Anterior cingulate cortex (tissue), 58 donors: ENCODE measurements around the gene SLC13A5.
"Not testable (repeated sequence)": the region's sequence is repeated elsewhere in the genome, so short reads cannot be mapped to it uniquely, and the experiment has no call there.

Experiments used
- DNase-seq, 58 donors: peaks; one replicate each; lab custom pipeline; 2025; lab: John Stamatoyannopoulos, UW

SLC13A5 gene

DNA sequence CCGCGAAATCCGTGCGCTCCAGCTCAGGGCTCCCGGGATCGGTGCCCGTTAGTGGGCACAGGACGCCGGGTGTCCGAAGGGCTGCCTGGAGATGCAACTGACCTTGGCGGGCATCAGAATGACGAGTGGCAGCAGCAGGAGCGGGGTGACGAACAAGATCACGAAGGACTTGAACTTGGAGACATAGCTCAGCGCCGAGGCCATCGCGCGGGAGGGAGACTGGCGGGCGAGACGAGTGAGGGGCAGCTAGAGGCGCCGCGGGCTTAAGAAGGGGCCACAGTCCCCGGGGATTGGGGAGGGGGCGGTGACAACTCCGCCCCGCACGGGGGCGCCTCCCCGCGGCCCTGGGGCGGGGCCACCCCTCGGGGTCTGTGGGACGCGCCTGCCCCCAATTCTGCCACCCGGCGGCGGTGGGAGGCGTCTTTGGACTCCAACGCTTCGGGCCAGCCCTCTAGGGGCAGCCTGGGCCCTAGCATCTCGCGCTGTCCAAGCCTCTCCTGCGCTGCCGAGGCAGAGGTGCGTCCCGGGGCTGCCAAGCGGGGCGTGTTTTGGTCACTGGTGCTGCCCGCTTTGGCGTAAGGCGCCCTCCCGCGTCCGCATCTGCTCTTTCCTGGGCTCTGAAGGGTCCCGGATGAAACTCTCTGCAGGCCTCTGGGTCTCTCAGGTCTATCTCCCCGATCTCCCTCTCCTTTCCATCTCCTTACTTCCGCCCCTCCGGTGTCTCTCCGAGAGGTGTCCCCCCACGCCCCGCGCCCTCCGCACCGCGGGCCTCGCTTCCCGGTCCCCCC, at the start of gene SLC13A5:
SLC13A5 (minus strand) TSS at position 240 of the 788 bp plus-strand sequence; CDS start at position 204, 36 bp downstream.
- peak in 31 of 58 donors; percentile 4 to 65 (median 34) for DNase-seq

DNA sequence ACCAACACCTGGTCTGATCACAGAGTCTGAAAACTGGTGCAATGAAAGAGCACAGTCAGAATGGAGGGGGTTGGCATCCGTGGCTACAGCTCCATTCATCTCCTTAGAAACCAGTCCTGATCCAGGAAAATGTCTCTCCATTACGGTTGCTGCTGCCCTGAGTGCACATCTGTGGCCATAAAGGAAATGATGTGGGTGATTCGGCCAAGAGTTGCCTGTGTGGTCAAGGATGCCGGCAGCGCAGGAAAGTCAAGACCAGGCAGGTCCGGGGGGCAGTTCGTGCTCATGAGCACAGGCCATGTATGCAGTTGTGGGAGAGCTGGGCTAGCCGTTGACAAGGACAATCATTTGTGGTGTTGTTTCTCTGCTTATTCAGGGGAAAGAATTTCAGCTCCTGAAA, 48.6 kb upstream of the SLC13A5 start:
- peak in 4 of 58 donors; percentile 5 to 16 (median 13) for DNase-seq

DNA sequence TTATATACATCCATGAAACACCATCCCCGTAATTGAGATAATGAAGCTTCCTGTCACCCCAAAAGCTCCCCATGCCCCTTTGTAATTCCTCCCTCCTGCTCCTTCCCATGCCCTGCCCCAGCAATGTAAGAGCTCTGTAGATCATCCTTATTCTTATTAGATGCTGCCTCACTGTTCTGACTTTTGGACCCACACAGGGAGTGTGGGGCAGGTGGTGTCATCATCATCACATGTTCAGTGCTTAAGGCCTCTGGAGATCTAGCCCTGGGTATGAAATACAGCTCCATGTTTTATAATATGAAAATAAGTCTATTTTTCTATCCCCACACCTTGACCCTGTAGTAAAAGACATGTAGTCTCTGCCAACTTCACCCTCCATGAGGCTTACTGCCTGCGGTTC, 44.6 kb upstream of the SLC13A5 start:
- no peak for DNase-seq

DNA sequence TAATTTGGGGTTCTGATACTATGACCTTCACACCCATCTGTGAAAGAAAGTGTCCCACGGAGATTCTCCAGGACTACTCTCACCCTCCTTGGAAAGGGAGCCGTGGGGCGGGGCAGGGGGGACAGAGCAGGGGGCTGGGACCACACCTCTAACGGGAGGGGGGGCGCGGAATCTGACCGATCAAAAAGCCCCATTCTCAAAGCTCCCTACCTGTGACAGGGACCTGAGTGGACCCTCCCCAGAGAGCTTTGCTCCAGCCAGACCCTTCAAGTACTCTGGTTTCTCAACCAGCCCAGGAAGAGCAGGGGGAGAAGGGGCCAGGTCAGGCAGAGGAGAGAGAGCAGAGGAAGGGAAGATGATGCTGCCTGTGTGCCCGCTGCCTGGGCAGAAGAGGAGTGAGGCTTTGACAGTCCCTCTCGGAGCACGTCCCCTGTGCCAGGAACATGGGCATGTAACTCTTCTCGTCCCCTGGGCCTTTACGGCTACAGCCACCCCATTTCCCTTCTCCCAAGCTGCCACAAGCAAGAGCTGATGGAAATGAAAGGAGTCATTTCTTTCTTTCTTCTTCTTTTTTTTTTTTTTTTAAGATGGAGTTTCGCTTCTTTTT, 43.4 kb upstream of the SLC13A5 start:
- no peak for DNase-seq

DNA sequence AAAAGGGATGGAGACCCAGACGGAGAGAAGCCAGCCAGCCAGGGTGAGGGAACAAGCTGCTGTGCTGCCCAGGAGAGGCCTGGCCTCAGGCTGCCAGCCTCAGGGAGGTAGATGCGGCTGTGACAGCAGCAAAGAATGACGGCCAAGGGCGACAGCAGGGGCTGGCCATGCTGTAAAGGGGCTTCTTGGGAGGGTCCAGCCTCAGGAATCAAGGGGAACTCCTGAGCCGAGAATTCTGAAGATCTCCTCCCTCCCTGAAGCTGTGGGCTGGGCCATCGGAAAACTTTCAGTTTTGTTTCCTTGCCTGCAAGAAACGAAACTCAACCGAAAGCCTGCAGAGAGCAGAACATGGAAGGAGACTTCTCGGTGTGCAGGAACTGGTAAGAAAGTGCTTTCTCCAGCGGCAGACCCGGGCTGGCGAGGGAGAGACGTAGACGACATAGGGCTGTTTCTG, 42.6 kb upstream of the SLC13A5 start, which contains the start of gene XAF1:
XAF1 (plus strand) TSS at position 316 of the 454 bp plus-strand sequence; CDS start at position 349, 33 bp downstream.
- peak in 5 of 58 donors; percentile 6 to 27 (median 9) for DNase-seq

DNA sequence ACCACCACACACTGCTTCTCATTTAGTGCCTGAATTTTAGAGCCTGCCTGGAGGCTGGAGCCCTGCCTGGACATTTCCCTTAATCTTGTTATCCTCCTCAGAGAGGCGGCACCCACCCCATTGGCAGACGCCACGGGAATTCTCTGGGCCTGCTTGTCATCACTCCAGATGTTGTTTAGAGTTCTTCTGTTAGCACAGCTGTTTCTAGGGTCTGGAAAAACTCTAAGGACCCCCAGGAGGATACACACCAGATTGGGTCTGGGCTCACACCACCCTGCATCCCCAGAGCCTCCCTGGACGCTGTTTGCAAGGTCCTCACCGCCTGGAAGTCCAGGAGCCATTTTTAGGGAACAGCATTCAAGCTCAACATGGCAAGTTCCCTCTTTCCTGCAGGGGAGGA, 42.1 kb upstream of the SLC13A5 start:
- DNase-seq = no peak

DNA sequence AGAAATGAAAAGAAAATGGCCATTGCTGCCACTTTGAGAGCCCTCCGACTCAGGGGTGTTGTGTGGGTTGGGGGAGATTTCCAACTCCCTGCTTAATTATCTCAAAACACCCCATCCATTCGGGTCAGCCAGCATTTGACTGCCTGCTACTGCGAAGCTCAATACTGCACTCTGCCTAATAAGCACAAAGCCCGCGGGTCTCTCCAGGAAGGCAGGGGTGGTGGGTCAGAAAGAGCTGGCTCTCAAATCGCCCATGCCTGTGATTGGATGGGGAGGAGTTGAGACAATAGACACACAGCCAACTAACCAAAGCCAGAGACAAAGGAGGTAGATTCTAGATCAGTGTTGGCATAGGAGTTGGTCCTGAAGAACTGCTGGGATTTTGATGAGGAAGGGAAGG, 40.4 kb upstream of the SLC13A5 start:
- no peak for DNase-seq

DNA sequence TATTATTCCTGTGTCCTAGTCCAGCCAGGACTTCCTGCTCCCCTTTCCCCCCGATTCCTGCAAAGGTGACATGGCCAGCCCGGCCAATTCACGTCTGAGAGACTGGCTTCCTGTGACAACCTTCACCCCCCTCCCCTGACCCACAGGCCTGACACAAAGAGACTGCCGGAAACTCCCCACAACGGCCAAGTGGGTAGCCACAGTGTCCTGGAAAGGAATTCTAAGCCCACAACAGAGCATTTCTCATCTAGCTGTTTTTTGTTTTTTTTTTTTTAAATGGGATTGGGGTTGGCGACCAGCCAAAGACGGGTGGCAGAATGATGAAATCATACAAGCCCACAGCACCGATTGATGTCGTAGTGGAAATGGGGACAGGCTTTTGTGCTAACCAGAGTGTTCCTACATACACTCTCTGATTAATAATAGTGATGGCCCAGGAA, 39.9 kb upstream of the SLC13A5 start:
- peak in 25 of 58 donors; percentile 8 to 62 (median 24) for DNase-seq

DNA sequence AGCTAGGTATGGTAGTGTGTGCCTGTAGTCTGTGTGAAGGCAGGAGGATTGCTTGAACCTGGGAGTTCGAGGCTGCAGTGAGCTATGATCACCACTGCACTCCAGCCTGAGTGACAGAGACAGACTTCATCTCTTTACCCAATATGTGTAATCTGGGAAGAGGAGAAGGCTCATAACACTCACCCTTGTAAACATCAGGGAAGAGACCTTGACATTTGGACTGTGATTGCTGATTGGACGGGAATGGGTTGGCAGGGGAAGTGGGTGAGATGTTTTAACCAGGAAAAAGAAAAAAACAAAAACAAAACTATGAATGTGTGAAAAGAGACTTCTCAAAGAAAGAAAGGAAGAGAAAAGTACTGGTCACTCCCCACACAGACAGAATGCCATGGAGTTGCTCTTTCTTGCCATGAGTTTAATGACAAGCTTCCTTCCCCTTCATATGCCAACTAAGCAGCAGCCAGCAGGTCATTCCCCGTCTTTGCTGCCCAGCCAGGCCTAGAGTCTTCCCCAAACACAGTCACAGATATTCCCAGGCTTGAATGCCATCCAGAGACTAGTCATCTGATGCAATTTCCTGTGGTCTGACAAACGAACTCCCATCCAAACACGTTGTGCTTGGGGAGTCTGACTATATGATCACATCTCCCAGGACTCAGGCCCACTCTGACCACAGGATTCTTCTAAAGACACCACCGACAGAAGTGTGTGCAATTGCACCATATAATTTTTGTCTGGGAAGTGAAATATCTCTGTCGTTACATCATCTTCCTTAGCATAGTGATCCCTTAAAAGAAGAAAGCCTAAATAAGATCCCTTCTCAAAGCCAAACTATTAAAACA, 39.1 kb upstream of the SLC13A5 start:
- DNase-seq = peak in 4 of 58 donors; percentile 4 to 34 (median 24)

DNA sequence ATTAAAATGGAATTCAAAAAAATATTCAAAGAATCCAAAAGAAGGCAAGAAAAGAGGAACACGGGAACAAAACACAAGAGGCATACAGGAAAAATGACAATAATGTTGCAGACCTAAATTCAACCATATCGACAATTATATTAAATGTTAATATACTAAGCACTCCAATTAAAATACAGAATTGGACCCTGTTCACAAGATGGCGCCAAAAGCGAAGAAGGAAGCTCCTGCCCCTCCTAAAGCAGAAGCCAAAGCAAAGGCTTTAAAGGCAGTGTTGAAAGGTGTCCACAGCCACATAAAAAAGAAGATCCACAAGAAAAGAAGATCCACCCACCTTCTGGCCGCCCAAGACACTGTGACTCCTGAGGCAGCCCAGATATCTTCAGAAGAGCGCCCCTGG, 36.4 kb upstream of the SLC13A5 start:
- DNase-seq = no peak

DNA sequence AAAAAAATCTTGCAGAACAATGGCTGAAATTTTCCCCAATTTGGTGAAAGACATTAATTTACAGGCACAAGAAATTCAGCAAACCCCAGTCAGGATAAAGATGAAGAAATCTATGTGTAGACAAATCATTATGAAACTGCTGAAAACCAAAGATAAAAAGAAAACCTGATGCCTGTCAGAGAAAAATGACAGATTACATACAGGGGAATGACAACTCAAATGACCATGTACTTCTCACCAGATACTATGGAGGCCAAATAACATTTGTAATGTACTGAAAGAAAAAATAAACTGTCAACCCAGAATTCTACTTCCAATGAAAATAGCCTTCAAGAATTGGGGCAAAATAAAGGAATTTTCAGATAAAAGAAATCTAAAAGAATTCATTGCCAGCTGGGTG, 35.4 kb upstream of the SLC13A5 start:
- no peak for DNase-seq

DNA sequence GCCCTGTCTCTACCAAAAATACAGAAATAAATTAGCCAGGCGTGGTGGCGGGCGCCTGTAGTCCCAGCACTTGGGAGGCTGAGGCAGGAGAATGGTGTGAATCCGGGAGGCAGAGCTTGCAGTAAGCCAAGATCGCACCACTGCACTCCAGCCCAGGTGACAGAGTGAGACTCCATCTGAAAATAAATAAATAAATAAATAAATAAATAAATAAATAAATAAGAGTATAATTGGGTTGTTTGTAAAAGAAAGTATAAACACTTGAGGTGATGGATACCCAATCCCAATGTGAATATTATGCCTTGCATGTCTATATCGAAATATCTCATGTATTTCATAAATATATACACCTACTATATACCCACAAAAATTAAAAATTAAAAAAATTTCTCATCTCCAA, 33.5 kb upstream of the SLC13A5 start:
- DNase-seq = not testable (repeated sequence)

DNA sequence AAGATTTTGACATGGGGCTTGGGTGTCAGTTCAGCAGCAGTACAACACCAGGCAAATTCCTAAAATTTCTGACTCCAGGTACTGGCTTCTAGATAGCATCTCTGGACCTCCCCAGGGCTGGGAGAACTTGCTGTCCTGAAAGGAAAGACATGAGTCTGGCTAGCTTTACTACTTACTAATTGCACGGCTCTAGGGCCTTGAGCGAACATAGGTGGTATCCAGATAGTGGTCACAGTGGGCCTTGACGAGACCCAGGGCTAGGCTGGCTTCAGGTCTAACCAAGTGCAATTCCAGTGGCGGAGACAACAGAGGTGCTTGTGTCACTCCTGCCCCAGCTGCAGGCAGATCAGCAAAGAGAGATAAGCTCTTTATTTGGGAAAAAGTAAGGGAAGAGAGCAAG, 16.4 kb upstream of the SLC13A5 start:
- no peak for DNase-seq

DNA sequence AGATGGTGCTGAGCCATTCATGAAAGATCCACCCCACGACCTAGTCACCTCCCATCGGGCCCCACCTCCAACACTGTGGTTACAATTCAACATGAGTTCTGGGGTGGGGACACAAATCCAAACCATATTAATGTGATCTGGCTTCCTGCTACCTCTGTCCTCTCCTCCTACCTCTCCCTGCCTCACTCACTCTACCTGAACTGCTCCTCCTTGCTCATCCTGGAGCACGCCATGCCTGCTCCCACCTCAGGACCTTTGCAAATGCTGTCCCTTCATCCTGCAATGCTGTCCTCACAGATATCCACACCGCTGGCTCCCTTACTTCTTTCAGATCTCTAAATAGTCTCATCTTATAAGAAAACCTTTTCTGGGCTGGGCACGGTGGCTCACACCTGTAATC, 10.8 kb upstream of the SLC13A5 start:
- no peak for DNase-seq

DNA sequence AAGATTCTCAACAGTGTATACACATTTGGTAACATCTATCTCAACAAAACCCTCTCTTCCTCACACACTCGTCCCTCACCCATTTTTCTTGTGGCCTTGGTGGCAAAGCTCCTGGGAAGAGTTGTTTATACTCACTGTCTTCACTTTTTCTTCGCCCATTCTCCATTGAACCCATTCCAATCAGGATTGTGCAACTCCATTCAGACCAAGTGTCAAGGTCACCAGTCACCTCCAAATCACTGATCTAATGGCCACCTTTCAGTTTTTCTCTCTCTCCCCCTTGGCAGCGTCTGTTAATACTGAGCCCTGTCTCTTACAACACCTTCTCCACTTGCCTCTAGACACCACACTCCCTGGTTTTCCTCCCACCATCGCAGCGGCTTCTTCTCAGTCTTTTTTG, 8.6 kb upstream of the SLC13A5 start:
- no peak for DNase-seq

DNA sequence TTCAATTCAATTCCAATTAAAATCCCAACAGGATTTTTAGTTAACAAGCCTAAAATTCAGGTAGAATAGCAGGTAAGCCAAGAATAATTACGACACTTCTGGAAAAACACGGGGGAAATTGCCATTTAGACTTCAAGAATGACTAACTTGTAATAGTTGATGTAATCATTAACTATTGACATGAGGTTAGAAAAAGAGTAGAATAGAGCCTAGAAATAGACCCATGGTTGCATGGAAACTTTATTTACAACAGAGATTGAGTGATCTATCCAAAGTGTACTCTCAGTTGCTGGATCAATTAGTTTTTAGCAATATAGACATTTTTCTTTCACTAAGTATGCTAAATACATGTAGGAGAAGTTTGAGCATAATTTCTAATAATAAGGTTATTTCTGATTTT, 3.6 kb upstream of the SLC13A5 start:
- DNase-seq = no peak

DNA sequence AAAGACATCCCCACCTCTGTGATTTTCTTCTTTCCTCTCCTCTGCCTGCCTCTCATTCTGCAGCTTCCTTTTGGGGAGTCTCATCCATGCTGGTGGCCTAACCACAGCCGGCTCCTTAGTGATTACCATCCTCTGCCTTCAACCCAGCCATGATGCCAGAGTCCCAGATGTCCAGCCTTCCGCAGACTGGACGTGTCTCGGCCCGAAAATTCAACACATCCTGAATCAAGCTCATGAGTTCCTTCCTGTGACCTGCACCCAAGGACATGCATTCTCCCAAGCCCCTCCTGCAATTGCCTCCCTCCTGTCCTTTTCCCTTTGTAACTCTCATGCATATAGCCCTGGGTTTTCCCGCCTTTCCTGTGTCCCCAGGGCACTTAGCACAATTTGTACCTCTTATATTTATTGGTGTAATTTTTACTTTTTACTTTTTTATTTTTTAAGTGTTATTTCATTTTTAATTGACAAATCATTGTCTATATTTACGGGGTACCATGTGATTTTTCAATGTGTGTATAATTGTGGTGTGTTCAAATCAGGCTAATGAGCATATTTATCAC, 1.2 kb upstream of the SLC13A5 start:
- no peak for DNase-seq

DNA sequence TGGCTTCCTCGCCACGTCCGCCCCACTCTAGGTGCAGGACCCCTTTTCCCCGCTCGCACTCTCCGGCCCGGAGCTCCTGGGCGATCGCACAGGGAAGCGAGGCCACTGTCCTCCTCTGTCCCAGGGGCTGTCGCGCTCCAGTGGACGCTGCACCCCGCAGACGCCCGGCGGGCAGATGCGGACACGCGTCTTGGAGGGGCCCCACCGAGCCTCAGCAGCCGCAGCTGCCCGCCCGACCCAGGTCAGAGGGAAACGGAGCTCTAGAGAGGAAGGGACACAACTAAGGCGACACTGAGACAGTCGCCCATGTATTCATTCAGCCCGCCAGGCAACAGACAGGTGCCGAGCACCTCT, 726 bp upstream of the SLC13A5 start:
- DNase-seq = no peak

DNA sequence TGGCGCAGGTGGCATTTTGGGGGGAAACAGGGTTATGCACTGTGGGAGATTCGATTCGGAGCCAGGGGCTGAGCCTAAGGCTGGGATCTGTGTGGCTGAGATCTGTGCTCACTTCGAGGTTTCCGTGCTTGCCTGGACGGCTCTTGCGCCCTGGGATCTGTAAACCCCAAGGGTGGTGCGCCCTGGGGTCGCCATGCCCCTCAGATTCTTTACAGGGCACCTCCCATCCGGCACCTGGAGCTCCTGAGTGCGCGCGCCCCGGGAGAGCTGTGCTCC, 377 bp downstream of the SLC13A5 start:
- no peak for DNase-seq

DNA sequence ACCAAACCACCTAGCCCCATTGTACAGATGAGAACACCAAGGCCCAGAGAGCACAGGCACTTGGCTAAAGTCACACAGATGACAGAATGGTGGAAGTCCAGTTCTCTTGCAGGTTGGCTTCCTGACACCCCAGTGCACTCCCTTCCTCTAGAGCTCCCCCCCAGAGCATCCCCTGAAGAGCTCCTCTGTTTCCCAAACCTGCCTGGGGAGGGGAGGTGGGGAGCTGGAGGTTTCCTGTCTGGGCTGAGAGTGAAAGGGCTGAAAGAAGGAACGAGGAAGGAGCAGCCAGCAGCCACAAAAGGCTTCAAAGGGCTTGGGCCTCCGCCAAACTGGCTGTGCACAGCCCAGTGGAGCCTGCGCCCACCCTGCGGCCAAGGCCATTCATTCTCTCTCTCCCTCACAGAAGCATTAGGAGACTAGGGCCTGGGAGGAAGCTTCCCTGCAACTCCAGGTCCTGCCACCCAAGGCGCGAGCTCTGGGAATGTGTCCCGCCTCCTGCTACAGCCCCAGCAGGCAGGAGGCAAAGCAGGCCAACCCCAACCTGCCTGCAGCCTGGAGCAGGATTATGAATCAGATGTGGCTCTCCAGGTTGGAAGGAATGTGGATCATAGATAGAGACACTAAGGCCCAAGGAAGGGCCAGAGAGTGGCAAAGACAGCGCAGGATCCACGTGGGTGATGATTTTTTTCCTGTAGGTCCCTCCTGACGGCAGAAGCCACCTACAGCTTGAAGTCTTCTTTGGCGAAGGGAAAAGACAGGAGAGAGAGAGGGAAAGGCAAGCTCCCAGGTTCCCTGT, 913 bp downstream of the SLC13A5 start:
- peak in 49 of 58 donors; percentile 11 to 90 (median 55) for DNase-seq
